Activated T-helper 1 cell treated with Interleukin-2 at 50 U/mL for 16 hours (primary cell): Measurements from ENCODE around the gene S100G.
"Not testable (repeated sequence)": the region's sequence is repeated elsewhere in the genome, so short reads cannot be mapped to it uniquely, and the experiment has no call there.

Source experiments
- DNase-seq: peaks from one replicate; pipeline ENCODE4 v3.0.0-alpha.2; 2020; ENCODE audit warnings: low read depth

S100G gene

GRCh38 chrX:16649858-16650257 lies at the start of gene S100G:
Gene S100G, plus strand, starts transcription at chrX:16650158. Its CDS starts 849 bp downstream, at chrX:16651007.
- no peak for DNase-seq

- DNase-seq = no peak
These were observed 48.1 kb upstream of the S100G start for GRCh38 chrX:16601885-16602284.

- not testable (repeated sequence) for DNase-seq
These were observed 46.7 kb upstream of the S100G start for GRCh38 chrX:16603235-16603634.

GRCh38 chrX:16603822-16604221 lies 46.1 kb upstream of the S100G start:
- DNase-seq = no peak

GRCh38 chrX:16604337-16604736 lies 45.6 kb upstream of the S100G start:
- no peak for DNase-seq

GRCh38 chrX:16606142-16606720 lies 43.7 kb upstream of the S100G start:
- DNase-seq = no peak

GRCh38 chrX:16610121-16610621 lies 39.8 kb upstream of the S100G start:
- no peak for DNase-seq

- not testable (repeated sequence) for DNase-seq
These were observed 39.3 kb upstream of the S100G start for GRCh38 chrX:16610654-16611053.

- DNase-seq = no peak
These were observed 37.6 kb upstream of the S100G start for GRCh38 chrX:16612257-16612897.

GRCh38 chrX:16617382-16617781 lies 32.6 kb upstream of the S100G start:
- DNase-seq = no peak

- DNase-seq = no peak
These were observed 31.5 kb upstream of the S100G start for GRCh38 chrX:16618422-16618821.

GRCh38 chrX:16619024-16619423 lies 30.9 kb upstream of the S100G start:
- DNase-seq = no peak

GRCh38 chrX:16628511-16628910 lies 21.4 kb upstream of the S100G start:
- not testable (repeated sequence) for DNase-seq

- no peak for DNase-seq
These were observed 20.9 kb upstream of the S100G start for GRCh38 chrX:16628946-16629595.

- DNase-seq = no peak
These were observed 20.0 kb upstream of the S100G start for GRCh38 chrX:16629909-16630308.

GRCh38 chrX:16633754-16634153 lies 16.2 kb upstream of the S100G start:
- DNase-seq = no peak

GRCh38 chrX:16635040-16635439 lies 14.9 kb upstream of the S100G start:
- no peak for DNase-seq

- no peak for DNase-seq
These were observed 14.4 kb upstream of the S100G start for GRCh38 chrX:16635596-16635995.

- DNase-seq = no peak
These were observed 11.4 kb upstream of the S100G start for GRCh38 chrX:16638533-16638932.

GRCh38 chrX:16639966-16640365 lies 10.0 kb upstream of the S100G start:
- no peak for DNase-seq

- no peak for DNase-seq
These were observed 9.1 kb upstream of the S100G start for GRCh38 chrX:16640823-16641222.

- DNase-seq = no peak
These were observed 6.8 kb upstream of the S100G start for GRCh38 chrX:16643176-16643575.

- DNase-seq = no peak
These were observed 3.4 kb upstream of the S100G start for GRCh38 chrX:16646366-16647138.
